AG09309 (cell line): ENCODE measurements around the gene ENTR1.

ENCODE experiments used
- DNase-seq: peaks from one replicate; pipeline ENCODE4 v3.0.0-alpha.2; 2010; ENCODE audit warnings: low read depth
- H3K4me3 ChIP-seq: 2 replicates; pipeline ENCODE4 v1.5.1; 2011; ENCODE audit warnings: mild to moderate bottlenecking, low read depth, low read length, moderate library complexity; ENCODE audit not compliant: control insufficient read depth
- TF ChIP-seq, protein P1 (sequence below): IDR thresholded peaks from 2 replicates; pipeline ENCODE4 v1.5.1; 2011; ENCODE audit warnings: mild to moderate bottlenecking, low read depth, low read length, inconsistent platforms; ENCODE audit not compliant: insufficient read depth, control insufficient read depth; ENCODE audit errors: missing control alignments

ENTR1 gene

DNA sequence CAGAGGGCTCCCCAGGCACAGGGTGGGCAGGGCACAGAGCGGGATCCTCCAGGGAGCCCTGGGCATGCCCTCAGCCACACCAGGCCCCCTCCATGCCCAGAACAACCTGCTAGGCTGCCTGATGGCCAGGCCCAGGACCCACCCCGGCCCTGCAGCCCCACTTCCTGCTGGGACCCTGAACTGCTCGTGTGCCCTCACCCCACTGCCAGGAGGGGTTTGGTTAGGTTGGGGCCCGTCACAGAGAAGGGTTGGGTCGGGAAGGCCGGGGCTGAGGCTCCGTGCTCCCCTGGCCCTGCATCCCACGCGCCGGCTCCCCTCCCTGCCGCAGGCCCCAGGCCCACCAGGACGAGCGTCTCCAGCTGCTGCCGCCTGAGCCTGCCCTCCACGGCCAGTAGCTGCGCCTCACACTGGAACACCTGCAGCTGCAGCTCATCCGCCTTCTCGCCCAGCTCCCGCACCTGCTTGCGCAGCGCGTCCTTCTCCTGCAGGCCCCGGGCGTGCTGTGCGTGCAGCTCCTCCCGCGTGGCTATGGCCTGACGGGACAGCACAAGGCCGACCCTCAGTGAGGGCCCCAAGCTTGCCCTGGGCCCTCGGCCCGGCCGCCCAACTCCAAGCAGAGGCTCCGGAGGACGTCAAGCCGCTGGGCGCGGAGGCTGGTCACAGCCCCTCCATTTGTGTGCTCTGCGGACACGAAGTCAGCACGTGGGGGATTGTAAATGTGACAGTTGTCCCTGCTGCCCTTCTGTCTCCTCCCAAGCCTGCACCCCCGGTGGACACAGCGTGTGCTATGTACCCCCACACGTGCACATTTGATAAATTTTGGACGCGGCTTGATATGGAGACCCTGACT lies 42.9 kb downstream of the ENTR1 start:
- no peak for DNase-seq
- TF ChIP-seq, protein P1, sequence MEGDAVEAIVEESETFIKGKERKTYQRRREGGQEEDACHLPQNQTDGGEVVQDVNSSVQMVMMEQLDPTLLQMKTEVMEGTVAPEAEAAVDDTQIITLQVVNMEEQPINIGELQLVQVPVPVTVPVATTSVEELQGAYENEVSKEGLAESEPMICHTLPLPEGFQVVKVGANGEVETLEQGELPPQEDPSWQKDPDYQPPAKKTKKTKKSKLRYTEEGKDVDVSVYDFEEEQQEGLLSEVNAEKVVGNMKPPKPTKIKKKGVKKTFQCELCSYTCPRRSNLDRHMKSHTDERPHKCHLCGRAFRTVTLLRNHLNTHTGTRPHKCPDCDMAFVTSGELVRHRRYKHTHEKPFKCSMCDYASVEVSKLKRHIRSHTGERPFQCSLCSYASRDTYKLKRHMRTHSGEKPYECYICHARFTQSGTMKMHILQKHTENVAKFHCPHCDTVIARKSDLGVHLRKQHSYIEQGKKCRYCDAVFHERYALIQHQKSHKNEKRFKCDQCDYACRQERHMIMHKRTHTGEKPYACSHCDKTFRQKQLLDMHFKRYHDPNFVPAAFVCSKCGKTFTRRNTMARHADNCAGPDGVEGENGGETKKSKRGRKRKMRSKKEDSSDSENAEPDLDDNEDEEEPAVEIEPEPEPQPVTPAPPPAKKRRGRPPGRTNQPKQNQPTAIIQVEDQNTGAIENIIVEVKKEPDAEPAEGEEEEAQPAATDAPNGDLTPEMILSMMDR, result no peak
- H3K4me3 ChIP-seq, result no peak overlapping the region

DNA sequence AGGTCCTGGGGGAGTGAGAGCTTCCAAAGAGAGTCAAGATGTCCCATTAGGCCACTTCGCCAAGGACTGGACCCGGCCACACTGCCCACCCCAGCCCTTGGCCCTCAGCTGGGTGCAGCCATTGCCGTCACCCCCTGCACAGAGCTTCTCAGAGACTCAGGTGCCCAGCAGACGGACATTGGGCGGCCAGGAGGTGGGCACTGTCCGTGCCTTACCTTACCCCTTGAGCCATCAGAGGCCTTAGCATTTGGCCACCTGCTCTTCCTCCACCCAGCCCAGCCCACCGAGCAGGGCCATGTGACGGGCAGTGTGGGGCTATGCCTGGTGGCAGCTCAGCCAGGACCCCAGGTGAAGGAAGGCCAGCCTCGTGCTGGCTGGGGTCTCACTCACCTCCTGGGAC lies 43.6 kb downstream of the ENTR1 start:
- DNase-seq, result no peak
- H3K4me3 ChIP-seq, result no peak overlapping the region
- TF ChIP-seq, protein P1, result no peak

DNA sequence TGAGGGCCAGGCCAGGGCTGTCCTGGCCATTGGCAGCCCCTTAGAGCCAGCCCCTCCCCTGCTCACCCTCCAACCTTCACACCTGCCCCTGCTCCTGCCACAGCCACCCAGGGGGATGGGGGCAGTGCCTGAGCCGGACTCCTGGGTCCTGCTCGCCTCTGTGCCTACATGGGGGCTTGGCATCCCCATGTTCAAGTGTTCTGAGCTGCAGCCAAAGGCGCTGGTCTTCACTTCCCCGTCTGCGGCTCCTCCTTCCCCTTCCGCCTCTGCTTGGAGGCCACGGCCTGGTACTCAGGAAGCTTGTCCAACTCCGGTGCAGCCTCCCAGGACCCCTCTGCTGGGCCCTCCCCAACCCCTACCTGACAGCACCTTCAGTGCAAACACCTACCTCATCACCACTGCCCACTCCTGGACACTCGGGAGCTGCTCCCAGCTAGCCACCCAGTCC lies 44.6 kb downstream of the ENTR1 start:
- TF ChIP-seq, protein P1, result no peak
- no peak overlapping the region for H3K4me3 ChIP-seq
- no peak for DNase-seq

DNA sequence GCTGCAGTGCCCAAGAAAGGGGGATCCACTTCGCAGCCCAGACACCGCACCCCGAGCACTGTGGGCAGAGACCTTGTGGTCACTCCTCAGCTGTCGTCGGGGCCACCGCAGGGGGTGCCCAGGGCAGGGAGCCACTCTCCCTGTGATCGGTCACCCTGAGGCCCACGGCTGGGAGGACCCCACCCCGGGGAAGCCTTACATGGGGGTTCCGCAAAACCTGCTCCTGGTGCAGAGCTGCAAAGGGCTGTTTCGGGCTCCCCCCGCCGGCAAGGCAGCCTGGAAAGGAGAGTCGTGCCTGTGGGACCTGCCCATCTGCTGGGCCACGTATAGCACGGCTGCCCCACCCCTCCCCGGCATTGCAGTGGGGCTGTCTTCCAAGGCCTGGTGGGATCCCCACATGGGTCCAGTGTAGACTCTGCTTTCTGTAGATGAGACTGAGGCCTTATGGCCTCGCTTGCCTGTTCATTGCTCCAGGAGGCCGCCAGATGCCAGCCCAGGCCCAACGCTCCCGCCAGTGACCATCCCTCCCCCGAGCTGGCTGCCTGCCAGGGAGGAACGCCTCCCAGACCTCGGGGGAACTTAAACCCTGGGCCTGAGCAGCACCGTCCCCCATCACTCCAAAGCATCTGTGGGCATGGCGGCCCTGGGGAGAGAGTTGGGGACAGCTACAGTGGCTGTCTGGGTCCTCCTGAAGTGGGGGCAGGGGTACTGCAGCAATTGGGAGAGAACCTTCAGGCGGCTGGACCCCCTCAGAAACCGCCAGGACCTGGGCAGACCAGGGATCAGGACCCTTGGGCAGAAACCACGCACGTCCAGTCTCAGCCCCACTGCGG lies 45.3 kb downstream of the ENTR1 start:
- TF ChIP-seq, protein P1, result no peak
- H3K4me3 ChIP-seq, result no peak overlapping the region
- no peak for DNase-seq

DNA sequence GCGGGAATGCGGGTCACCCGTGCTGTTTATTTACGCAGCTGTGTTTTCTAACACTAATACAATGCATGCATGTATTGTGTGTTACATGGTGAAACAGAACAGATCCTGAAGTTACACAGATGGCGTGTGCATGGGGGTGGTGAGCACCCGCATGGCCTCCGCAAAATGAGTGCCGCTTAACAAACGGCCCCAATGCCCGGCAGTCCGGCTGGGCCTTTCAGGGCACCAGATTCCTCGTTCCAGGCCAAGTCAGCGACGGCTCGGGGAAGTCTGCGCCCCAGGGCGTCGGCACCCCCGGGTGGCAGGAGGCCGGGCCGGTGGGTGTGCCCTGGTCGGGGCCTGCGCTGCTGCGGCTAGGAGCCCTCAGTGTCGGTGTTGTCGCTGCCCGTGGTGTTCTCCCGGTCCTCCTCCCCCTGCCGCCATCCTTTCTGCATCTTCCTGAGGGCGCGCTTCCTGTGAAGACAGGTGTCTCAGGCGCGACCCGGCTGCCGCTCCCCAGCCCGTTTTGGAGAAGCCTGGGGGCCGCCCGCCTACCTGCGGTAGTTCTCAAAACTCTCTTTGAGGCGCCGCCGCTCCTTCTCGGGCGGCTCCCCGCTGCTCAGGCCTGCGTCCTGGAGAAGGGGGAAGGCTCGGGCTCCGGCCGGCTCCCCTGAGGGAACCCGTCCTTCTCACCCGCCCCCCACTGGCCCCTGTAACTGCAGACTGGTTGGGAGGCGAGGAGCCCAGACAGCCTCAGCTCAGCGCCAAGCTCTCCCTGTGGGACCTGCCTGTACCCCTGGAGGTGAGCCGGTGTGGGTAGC lies 46.3 kb downstream of the ENTR1 start:
- TF ChIP-seq, protein P1, result no peak
- H3K4me3 ChIP-seq, result peak overlapping the region; percentile 3
- DNase-seq, result no peak
